HCEC 1CT (cell line): ENCODE data around the gene AP2B1.
"Not testable (repeated sequence)": the region's sequence is repeated elsewhere in the genome, so short reads cannot be mapped to it uniquely, and the experiment has no call there.

Experiments
- DNase-seq: peaks from one replicate; pipeline ENCODE4 v3.0.0-alpha.2; 2017

The AP2B1 gene

DNA sequence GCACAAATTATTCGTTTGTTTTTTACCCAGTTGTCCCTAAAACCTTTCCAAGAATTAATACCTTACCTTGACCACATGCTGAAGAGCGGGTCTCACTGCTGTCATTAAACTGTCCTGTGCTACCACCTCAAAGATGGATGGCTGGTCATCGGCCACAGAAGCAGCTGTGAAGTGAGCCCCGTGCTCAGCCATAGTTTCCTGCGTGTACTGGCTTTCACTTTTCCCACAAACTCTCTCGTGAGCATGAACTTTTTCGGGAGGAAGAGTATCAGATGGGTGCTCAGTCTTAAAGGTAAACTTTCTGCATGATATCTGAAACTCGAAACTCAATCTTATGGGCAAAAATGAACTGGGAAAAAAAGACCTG is 9.3 kb upstream of the AP2B1 start:
- peak; percentile 23 for DNase-seq

- DNase-seq: peak; percentile 90
Measured at GRCh38 chr17:35578197-35578928, 8.8 kb upstream of the AP2B1 start, which contains the start of gene PEX12. Gene PEX12, minus strand, starts transcription at chr17:35578571. Its CDS starts 550 bp downstream, at chr17:35578021.

DNA sequence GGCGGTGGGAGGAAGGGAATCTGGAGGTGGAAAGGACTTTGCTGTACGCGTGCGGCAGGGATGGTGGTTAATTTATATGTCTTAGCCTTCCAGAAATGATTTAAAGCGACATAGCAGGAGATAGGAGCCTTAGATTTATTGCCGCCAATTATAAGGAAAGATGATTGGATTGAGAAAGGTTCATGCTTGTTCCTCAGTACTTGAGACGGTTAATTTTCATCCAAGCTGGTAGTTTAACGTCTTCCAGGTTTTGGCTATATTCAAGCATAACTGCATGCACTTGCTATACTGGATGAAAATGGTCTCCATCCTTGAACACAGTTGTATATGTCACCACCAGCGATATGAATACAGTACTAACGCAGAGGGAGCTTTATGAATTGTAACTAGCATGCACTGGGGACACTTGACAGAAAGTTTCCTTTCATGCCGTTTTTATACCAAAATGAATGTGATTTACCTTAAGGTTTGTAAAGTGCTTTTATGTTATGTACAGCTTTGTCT is 8.1 kb upstream of the AP2B1 start:
- no peak for DNase-seq

DNA sequence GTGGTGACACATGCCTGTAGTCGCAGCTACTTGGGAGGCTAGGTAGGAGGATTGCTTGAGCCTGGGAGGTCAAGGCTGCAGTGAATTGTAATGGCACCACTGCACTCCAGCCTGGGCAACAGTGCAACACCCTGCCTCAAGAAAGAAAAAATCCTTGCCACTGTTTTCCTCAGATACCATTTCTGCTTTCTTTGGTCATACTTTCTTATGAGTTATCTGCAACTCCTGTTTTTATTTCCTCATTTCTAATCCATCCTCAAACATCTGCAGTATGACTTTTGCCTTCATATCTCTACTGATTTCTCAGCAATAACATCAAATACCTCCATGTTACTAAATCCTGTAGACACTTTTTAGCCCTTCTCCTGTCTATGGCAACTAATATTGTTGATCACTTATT is 3.1 kb upstream of the AP2B1 start:
- DNase-seq: no peak

GRCh38 chr17:35586569-35587073 is 501 bp upstream of the AP2B1 start:
- DNase-seq: no peak

GRCh38 chr17:35588196-35588920 is 1.2 kb downstream of the AP2B1 start:
- DNase-seq: peak; percentile 70

DNA sequence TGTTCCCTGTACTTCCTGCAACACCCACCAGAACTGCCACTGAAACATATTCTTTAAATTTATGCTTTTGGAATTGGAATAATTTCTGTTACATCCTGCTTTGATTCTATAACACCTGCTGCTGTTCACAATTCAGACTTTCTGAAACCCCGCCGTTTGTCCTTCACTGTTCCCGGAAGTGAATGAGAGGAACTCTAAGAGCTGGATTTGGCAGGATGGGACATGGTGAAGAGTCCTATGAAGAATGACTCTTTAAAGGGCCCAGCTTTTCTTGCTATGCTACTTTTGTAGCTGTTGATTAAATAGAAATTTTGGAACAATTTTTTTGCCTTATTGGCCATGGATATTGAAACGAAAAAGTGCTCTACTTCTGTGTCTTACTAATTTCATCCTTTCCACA is 8.9 kb downstream of the AP2B1 start:
- DNase-seq: no peak

DNA sequence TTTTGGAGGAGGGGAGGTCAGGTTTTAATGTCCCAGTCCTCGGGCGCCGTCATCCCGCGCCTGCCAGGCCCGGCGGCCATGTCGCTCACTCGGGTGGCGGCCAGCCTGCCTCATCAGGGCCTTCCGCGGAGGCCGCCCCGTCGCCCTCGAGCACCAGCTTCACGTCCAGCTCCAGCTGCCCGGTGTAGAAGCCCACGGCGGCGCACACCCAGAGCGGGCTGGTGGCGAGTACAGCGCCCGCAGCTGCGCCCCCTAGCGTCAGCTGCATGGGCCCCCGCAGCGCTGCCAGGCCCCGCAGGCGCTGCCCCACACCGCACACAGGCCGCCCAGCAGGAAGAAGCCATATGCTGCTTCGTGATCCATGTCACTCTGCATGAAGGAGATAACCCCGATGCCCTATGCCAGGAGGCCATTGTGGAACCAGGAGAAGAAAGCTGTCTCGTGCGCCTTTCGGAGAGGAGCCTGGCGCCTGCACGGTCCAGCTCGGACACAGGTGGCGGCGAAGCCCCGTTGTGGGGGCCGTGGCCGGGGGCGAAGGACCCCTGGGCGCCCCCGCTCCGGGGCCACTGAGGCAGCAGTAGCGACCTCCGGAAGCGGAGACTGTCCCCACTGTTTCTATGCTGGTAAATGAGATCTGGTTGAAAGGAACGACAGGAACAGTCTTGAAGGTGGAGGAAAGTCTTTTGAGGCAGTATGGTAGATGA is 9.6 kb downstream of the AP2B1 start:
- DNase-seq: no peak

DNA sequence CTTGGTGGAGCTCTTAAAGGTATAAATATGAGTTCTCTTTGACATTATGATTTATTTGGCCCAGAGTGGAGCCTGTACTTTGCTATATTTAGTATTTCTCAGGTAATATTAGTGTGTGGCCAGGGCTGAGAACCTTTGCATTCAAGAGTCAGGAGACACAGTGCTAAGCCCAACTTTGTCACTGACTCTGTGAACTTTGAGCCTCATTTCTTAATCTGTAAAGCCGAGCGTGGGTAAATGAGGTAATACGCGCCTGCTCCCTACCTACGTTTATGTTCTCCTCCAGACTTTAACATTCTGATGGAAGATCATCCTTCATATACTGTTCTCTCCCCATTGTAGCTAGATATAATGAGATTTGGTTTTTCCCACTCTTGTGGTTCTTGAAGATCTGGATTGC is 10.5 kb downstream of the AP2B1 start:
- no peak for DNase-seq

DNA sequence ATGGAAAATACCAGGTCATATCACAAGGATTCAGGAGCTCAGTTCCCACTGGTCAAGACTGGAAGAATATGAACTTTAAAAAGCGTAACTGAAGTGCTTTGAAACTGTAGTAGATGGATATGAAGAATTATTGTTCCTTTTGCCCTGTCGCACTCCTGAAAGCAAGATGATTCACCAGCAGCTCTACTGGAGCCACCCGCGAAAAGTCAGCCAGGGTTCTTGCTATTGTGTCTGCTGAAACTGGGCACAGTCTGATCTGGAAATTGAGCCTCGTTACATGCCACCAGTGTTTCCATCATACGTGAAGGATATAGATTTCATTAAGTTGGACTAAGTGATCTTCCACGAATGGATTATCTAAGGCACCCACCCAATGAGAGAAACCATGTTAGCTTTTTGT is 16.6 kb downstream of the AP2B1 start:
- no peak for DNase-seq

GRCh38 chr17:35605678-35606077 is 18.6 kb downstream of the AP2B1 start:
- DNase-seq: no peak

- no peak for DNase-seq
Measured at GRCh38 chr17:35607239-35607847, 20.2 kb downstream of the AP2B1 start.

GRCh38 chr17:35609831-35610230 is 22.7 kb downstream of the AP2B1 start:
- DNase-seq: no peak

DNA sequence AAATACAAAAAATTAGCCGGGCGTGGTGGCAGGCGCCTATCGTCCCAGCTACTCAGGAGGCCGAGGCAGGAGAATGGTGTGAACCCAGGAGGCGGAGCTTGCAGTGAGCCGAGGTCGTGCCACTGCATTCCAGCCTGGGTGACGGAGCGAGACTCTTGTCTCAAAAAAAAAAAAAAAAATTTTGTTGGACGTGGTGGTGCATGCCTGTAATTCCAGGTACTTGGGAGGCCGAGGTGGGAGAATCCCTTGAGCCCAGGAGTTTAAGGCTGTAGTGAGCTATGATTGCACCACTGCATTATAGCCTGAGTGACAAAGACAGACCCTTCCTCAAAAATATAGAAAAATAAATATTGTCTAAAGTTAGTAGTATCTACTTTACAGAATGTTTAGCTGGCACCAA is 23.6 kb downstream of the AP2B1 start:
- not testable (repeated sequence) for DNase-seq

- peak; percentile 33 for DNase-seq
Measured at GRCh38 chr17:35612924-35613521, 25.9 kb downstream of the AP2B1 start.

DNA sequence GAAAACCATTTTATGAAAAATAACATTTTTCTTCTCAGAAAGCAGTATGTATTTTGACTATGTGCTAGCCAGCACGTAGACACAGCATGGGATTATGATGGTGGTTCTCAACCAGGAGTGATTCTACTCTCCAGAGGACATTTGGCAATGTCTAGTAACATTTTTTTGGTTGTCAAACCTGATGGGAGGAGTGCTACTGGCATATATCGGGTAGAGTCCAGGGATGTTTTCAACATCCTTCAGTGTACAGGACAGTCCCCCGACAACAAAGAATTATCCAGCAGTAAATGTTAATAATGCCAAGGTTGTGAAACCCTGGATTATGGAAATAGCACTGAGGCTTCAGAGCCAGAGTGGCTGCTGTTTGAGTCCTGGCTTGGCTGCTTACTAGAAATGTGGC is 27.7 kb downstream of the AP2B1 start:
- DNase-seq: no peak

GRCh38 chr17:35616536-35616935 is 29.4 kb downstream of the AP2B1 start:
- DNase-seq: no peak

DNA sequence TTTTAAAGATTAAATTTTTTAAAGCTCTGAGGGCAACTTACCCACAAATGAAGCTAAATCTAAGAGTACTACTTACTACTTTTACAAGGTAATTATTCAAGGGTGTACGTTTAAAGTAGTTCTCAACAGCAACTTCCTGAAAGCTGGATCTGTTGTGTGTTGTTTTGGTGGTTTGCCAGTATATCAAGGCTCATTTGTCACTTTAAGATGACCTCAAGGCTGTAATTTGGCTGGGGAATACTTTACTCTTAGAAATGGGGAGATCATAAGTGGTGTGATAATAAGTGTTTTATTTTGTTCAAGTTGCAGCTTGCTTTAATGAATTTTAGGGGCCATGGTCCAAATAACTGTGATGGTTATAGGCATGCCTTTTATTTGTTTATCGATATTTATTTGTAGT is 30.4 kb downstream of the AP2B1 start:
- no peak for DNase-seq

- DNase-seq: no peak
Measured at GRCh38 chr17:35618628-35619027, 31.5 kb downstream of the AP2B1 start.

DNA sequence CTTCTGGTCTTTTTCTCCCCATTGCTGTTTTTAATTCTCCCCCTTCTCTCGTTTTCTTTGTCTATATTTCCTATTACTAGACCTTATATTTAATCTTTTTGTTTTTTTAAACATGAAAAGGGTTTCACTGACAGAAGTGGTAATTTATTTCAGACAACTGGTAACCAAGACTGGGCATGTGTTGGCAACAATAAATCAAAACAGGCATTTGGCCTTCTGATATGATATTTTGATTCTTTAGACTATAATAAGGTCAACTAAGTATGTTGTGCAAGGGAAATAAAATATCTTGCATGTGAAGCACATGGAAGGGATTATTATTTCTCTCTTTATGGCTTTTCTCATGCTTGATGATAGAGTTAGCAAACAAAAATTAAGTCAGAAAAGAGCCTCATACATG is 34.6 kb downstream of the AP2B1 start:
- no peak for DNase-seq

DNA sequence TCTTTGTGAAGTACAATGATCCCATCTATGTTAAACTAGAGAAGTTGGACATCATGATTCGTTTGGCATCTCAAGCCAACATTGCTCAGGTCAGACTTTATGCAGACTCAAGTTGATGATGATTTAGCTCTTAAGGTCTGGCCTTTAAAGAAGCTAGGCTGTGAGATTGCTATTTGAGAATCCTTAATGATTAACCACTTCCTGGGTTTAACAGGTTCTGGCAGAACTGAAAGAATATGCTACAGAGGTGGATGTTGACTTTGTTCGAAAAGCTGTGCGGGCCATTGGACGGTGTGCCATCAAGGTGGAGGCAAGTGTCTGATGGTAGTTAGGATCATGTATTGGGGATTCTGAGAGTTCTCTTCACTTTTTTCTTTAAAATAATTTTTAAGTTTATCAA is 40.3 kb downstream of the AP2B1 start:
- no peak for DNase-seq

GRCh38 chr17:35630530-35631148 is 43.5 kb downstream of the AP2B1 start:
- peak; percentile 75 for DNase-seq
